ENCODE results near the gene BBS1. TPM values are rescaled to one million over a fixed set of nuclear protein-coding genes. Genes with fewer than 3 reads are reported as not detected.
A peak's percentile ranks its signal among the peaks of the same experiment; 100 is the strongest.

The BBS1 gene
- total RNA-seq, 1 donor from 2014 or later = 43.6 TPM

DNA sequence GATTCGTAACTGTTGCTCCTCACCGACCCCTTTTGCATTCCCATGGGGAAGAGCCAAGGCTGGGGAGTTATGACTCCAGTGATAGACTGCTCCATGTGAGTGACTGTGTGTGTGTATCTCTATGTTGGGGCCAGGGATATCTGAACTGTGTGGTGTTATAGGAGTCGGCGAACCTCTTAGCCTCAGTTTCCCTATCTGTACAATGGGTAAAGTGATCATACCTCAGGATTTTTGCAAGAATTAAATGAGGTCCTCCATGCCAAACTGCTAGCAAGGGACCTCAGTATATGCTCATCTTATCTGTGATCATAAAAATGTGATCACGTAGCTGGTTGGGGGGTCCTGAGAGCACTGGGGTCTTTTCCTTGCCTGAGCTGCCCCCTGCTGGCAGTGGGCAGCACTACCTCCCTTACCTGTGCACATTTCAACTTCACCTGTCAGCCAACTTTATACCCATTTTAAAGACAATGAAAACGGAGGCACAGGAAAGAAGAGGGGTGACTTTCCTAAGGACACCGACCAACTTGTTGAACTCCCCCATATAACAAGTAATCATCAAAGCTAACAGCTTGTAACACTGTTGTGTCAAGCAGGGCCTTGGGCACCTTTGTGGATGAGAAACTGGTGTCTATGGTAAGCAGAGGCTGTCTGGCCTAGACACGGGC is 31.6 kb upstream of the BBS1 start:
- no peak for DNase-seq (ENCODE audit: low read depth)
- TF ChIP-seq, protein P1, sequence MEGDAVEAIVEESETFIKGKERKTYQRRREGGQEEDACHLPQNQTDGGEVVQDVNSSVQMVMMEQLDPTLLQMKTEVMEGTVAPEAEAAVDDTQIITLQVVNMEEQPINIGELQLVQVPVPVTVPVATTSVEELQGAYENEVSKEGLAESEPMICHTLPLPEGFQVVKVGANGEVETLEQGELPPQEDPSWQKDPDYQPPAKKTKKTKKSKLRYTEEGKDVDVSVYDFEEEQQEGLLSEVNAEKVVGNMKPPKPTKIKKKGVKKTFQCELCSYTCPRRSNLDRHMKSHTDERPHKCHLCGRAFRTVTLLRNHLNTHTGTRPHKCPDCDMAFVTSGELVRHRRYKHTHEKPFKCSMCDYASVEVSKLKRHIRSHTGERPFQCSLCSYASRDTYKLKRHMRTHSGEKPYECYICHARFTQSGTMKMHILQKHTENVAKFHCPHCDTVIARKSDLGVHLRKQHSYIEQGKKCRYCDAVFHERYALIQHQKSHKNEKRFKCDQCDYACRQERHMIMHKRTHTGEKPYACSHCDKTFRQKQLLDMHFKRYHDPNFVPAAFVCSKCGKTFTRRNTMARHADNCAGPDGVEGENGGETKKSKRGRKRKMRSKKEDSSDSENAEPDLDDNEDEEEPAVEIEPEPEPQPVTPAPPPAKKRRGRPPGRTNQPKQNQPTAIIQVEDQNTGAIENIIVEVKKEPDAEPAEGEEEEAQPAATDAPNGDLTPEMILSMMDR (conservative IDR thresholded peaks at IDR 0.05; ENCODE audit: low read depth, low read length) = peak; percentile 90
- H3K4me3 ChIP-seq (ENCODE audit: low read depth, low read length) = peak overlapping the region; percentile 95

GRCh38 chr11:66479394-66480116 is 30.9 kb upstream of the BBS1 start:
- TF ChIP-seq, protein P1 (conservative IDR thresholded peaks at IDR 0.05; ENCODE audit: low read depth, low read length) = no peak
- peak; percentile 4 for DNase-seq (ENCODE audit: low read depth)
- peak overlapping the region; percentile 95 for H3K4me3 ChIP-seq (ENCODE audit: low read depth, low read length)

- peak; percentile 53 for DNase-seq (ENCODE audit: low read depth)
- TF ChIP-seq, protein P1 (conservative IDR thresholded peaks at IDR 0.05; ENCODE audit: low read depth, low read length) = no peak
Measured at GRCh38 chr11:66480117-66480938, 30.1 kb upstream of the BBS1 start, which contains the start of gene DPP3. Gene DPP3 (plus strand): TSS chr11:66480434. CDS start chr11:66482201, 1,767 bp downstream.

DNA sequence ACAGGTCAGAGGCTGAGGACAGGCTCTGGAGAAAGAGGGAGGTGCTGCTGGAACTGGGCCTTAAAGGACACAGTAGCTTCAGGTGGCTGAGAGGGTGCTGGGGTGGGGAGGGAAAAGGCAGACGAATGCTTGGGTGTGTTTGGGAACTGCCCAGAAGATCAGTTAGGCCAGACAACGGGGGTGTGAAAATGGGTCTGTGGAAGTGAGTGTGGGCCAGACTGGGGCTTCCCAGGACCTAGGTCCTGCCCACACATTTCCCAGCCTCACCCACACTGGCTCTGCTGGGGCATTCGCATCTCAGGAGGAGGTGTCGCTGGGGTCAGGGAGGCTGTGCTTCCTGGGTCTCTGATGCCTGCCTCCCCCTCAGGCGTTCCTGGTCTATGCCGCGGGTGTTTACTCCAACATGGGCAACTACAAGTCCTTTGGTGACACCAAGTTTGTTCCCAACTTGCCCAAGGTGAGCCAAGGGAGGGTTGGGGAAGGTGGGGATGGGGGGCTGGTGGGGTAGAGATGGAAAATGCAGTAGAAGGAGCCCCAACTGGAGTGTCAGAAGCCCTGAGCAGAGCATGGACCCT is 25.5 kb upstream of the BBS1 start:
- DNase-seq (ENCODE audit: low read depth) = no peak
- TF ChIP-seq, protein P1 (conservative IDR thresholded peaks at IDR 0.05; ENCODE audit: low read depth, low read length) = no peak
- no peak overlapping the region for H3K4me3 ChIP-seq (ENCODE audit: low read depth, low read length)

More at GRCh38 chr11:66480117-66480938, 30.1 kb upstream of the BBS1 start, which contains the start of gene DPP3:
- H3K4me3 ChIP-seq (ENCODE audit: low read depth, low read length) = peak within 1 kb of the TSS; percentile 95

- DNase-seq (ENCODE audit: low read depth) = no peak
- TF ChIP-seq, protein P1 (conservative IDR thresholded peaks at IDR 0.05; ENCODE audit: low read depth, low read length) = no peak
- H3K4me3 ChIP-seq (ENCODE audit: low read depth, low read length) = no peak overlapping the region
Measured at GRCh38 chr11:66488957-66489356, 21.5 kb upstream of the BBS1 start.

DNA sequence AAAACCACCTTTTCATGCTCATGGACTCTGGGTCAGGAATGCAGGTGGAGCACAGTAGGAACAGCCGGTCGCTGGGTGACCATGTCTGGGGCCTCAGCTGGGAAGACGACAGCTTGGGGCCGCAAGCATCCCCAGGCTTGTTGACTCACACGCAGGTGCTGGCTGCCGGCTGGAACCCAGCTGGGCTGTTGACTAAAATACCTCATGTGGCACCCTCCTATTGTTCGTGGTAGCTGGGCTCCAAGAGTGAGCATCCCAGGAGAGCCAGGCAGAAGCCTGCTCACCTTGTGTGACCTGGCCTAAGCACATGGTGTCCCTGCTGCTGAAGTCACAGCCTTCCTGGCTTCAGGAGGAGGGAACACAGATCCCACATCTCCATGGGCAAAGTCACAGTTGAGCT is 20.8 kb upstream of the BBS1 start:
- no peak for DNase-seq (ENCODE audit: low read depth)
- TF ChIP-seq, protein P1 (conservative IDR thresholded peaks at IDR 0.05; ENCODE audit: low read depth, low read length) = no peak
- H3K4me3 ChIP-seq (ENCODE audit: low read depth, low read length) = no peak overlapping the region

All from epithelial cell of proximal tubule (primary cell).